Panc1 (cell line): Measurements from ENCODE around the gene ANKRD34C. TPM values are rescaled to one million over a fixed set of nuclear protein-coding genes. Genes with fewer than 3 reads are reported as not detected.

Experiments used
- ATAC-seq: fragments of 200-7000 bp; cut with Tn5 transposase; 2 replicates; pipeline ENCODE4 v1.9.1; 2020; ENCODE audit warnings: mild to moderate bottlenecking, moderate library complexity
- BruUV-seq: library from RNA; stranded (reverse); fragments of 400-500 nt; replicated peaks from 2 replicates; lab custom pipeline; 2021; lab: Mats Ljungman, UMichigan
- CTCF ChIA-PET: fragments of 300-600 bp; sonication (Branson Sonifier 250); formaldehyde crosslinking; loops from one replicate; lab custom pipeline; 2022; ENCODE audit warnings: antibody characterized with exemption; lab: Charles Lee
- POLR2A ChIA-PET: fragments of 300-600 bp; sonication (Branson Sonifier 250); formaldehyde crosslinking; loops from one replicate; lab custom pipeline; 2022; ENCODE audit warnings: antibody characterized with exemption; lab: Charles Lee
- DNase-seq: peaks from one replicate; pipeline ENCODE4 v3.0.0-alpha.2; 2010; ENCODE audit warnings: low read depth, low spot score
- H3K27ac ChIP-seq: 2 replicates; pipeline ENCODE4 v1.5.1; 2011; ENCODE audit warnings: mild to moderate bottlenecking, low read length, inconsistent platforms
- H3K27me3 ChIP-seq: fragments of 200-500 bp; sonication (Bioruptor generic); 2 replicates; pipeline ENCODE4 v1.6.0; 2014; ENCODE audit warnings: low read length, inconsistent platforms; ENCODE audit not compliant: control insufficient read depth, insufficient read depth
- H3K36me3 ChIP-seq: fragments of 200-500 bp; sonication (Bioruptor generic); 2 replicates; pipeline ENCODE4 v1.5.1; 2014; ENCODE audit warnings: inconsistent platforms, mild to moderate bottlenecking, low read length, moderate library complexity; ENCODE audit not compliant: control insufficient read depth, insufficient read depth
- H3K4me1 ChIP-seq: 2 replicates; pipeline ENCODE4 v1.5.1; 2011; ENCODE audit warnings: inconsistent platforms, mild to moderate bottlenecking, low read length, moderate library complexity; ENCODE audit not compliant: control insufficient read depth, insufficient read depth
- H3K4me3 ChIP-seq, 2 experiments: 2 replicates each; pipeline ENCODE4 v1.5.1; 2011 to 2012; ENCODE audit warnings: low read depth in 2 of 2, low read length in 2 of 2, mild to moderate bottlenecking in 2 of 2, inconsistent platforms in 1 of 2, moderate library complexity in 1 of 2
- H3K9me3 ChIP-seq: fragments of 200-500 bp; sonication (Bioruptor generic); 2 replicates; pipeline ENCODE4 v1.5.1; 2014; ENCODE audit warnings: low read depth, mild to moderate bottlenecking, inconsistent platforms, low read length, moderate library complexity; ENCODE audit not compliant: control insufficient read depth, insufficient read depth
- POLR2AphosphoS5 ChIP-seq: IDR thresholded peaks from 2 replicates; pipeline ENCODE4 v1.6.1; 2012; ENCODE audit warnings: mild to moderate bottlenecking, low read depth, low read length, moderate library complexity
- SIN3A ChIP-seq: IDR thresholded peaks from 2 replicates; pipeline ENCODE4 v1.6.1; 2012; ENCODE audit warnings: low read depth, mild to moderate bottlenecking, low read length, moderate library complexity, borderline replicate concordance; ENCODE audit not compliant: insufficient read depth
- TCF7L2 ChIP-seq: IDR thresholded peaks from 2 replicates; pipeline ENCODE4 v1.6.1; 2011; ENCODE audit warnings: mild to moderate bottlenecking, low read depth, low read length, inconsistent platforms
- in situ Hi-C: cut with HindIII; loops from 2 replicates; pipeline ENCODE4 v1.10.0; 2016; ENCODE audit warnings: low sequenced_read_pairs, low pct_unique_long_range_greater_than_20kb
- intact Hi-C: fragments of 100-400 bp; cut with micrococcal nuclease; formaldehyde crosslinking; loops from one replicate; pipeline ENCODE4 v1.10.0; 2022; ENCODE audit not compliant: unreplicated experiment
- total RNA-seq: library from RNA; stranded (reverse); gene quantifications from one replicate; pipeline ENCODE4 v1.2.1, GENCODE V29; 2021; ENCODE audit not compliant: unreplicated experiment
- TF ChIP-seq, protein P1 (sequence below): fragments of 450-650 bp; IDR thresholded peaks from 2 replicates; pipeline ENCODE4 v1.5.1; 2017; ENCODE audit warnings: mild to moderate bottlenecking
- TF ChIP-seq, protein P2 (sequence below), 2 experiments: IDR thresholded peaks; 2 replicates each; pipeline ENCODE4 v1.6.1; 2011 to 2012; ENCODE audit warnings: low read depth in 2 of 2, control low read depth in 1 of 2, low read length in 1 of 2, mild to moderate bottlenecking in 1 of 2, moderate library complexity in 1 of 2; ENCODE audit not compliant: insufficient read depth in 1 of 2

ANKRD34C gene
- total RNA-seq, 1 experiment from 2014 or later = not detected

DNA sequence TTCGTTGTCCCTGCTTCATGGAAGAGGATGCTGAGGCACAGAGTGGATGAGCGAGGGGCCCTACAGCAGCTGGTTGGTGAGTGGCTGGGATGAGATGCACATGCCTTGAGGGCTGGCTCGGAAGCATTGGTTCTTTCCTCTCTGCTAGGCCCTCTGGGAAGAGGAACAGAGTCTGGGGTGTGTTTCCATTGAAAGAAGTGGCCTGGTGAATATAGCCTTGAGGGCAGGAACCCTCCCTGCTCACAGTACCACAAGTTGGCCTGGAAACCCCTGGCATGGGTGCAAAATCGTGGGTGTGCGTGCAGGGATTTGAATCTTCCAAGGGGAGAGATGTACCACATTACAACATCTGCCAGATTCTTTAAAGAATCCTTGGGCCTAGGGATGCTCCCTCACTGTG is 37.6 kb upstream of the ANKRD34C start:
- no peaks in the 10 kb centered on the region for H3K4me1 ChIP-seq
- no peak overlapping the region for H3K27ac ChIP-seq
- H3K4me3 ChIP-seq = no peak overlapping the region
- intact Hi-C loops (no loop called here), in situ Hi-C loops (no loop called here)
- H3K27me3 ChIP-seq = no peaks in the 10 kb centered on the region
- no peaks in the 10 kb centered on the region for H3K36me3 ChIP-seq
- ATAC-seq (no peak), DNase-seq (no peak)
- POLR2A ChIA-PET = no interaction called here
- no TSS peak for BruUV-seq
- TF ChIP-seq, protein P1, sequence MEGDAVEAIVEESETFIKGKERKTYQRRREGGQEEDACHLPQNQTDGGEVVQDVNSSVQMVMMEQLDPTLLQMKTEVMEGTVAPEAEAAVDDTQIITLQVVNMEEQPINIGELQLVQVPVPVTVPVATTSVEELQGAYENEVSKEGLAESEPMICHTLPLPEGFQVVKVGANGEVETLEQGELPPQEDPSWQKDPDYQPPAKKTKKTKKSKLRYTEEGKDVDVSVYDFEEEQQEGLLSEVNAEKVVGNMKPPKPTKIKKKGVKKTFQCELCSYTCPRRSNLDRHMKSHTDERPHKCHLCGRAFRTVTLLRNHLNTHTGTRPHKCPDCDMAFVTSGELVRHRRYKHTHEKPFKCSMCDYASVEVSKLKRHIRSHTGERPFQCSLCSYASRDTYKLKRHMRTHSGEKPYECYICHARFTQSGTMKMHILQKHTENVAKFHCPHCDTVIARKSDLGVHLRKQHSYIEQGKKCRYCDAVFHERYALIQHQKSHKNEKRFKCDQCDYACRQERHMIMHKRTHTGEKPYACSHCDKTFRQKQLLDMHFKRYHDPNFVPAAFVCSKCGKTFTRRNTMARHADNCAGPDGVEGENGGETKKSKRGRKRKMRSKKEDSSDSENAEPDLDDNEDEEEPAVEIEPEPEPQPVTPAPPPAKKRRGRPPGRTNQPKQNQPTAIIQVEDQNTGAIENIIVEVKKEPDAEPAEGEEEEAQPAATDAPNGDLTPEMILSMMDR = no peak
- TF ChIP-seq TCF7L2 = no peak
- no peak for TF ChIP-seq POLR2AphosphoS5
- no peak for TF ChIP-seq SIN3A
- TF ChIP-seq, protein P2, sequence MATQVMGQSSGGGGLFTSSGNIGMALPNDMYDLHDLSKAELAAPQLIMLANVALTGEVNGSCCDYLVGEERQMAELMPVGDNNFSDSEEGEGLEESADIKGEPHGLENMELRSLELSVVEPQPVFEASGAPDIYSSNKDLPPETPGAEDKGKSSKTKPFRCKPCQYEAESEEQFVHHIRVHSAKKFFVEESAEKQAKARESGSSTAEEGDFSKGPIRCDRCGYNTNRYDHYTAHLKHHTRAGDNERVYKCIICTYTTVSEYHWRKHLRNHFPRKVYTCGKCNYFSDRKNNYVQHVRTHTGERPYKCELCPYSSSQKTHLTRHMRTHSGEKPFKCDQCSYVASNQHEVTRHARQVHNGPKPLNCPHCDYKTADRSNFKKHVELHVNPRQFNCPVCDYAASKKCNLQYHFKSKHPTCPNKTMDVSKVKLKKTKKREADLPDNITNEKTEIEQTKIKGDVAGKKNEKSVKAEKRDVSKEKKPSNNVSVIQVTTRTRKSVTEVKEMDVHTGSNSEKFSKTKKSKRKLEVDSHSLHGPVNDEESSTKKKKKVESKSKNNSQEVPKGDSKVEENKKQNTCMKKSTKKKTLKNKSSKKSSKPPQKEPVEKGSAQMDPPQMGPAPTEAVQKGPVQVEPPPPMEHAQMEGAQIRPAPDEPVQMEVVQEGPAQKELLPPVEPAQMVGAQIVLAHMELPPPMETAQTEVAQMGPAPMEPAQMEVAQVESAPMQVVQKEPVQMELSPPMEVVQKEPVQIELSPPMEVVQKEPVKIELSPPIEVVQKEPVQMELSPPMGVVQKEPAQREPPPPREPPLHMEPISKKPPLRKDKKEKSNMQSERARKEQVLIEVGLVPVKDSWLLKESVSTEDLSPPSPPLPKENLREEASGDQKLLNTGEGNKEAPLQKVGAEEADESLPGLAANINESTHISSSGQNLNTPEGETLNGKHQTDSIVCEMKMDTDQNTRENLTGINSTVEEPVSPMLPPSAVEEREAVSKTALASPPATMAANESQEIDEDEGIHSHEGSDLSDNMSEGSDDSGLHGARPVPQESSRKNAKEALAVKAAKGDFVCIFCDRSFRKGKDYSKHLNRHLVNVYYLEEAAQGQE (IDR thresholded peaks at IDR 0.05; ENCODE audit: insufficient read depth in 1 of 2, low read depth in 2 of 2, low read length in 1 of 2) = no peak
- H3K9me3 ChIP-seq = no peaks in the 10 kb centered on the region
- CTCF ChIA-PET = no interaction called here

DNA sequence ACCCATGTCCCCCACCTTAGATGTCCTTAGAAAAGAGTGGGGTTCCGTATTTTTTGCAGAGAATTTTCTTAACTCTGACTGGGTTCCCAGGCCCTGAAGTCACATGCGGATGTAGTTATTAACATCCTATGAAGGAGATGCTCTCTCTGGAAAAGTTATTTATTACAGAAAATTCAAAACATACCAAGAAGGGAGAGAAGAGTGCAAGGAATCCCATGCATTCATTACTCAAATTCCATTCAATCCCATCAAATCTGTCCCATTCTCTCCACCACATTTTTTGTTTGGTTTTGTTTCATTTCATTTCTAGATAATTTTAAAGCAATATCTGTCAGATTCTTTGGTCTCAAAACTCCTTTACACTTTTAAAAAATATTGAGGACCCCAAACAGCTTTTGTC is 34.3 kb upstream of the ANKRD34C start:
- Histone ChIP-seq H3K9me3 (no peaks in the 10 kb centered on the region), H3K27me3 (peaks cover 9% of the 10 kb centered on the region; the same call in 1 of the 2 replicates), H3K36me3 (no peaks in the 10 kb centered on the region), H3K4me3 (no peak overlapping the region), H3K27ac (no peak overlapping the region), H3K4me1 (no peaks in the 10 kb centered on the region)
- TF ChIP-seq, protein P1 = no peak
- TF ChIP-seq POLR2AphosphoS5 (no peak), SIN3A (no peak), TCF7L2 (no peak)
- TF ChIP-seq, protein P2 (IDR thresholded peaks at IDR 0.05; ENCODE audit: insufficient read depth in 1 of 2, low read depth in 2 of 2, low read length in 1 of 2) = no peak
- CTCF ChIA-PET = no interaction called here
- intact Hi-C loops = no loop called here
- no TSS peak for BruUV-seq
- in situ Hi-C loops = no loop called here
- ATAC-seq (no peak), DNase-seq (no peak)
- POLR2A ChIA-PET = no interaction called here
